B cell (primary cell): Measurements from ENCODE around the gene C11orf21. TPM values are rescaled to one million over a fixed set of nuclear protein-coding genes. Genes with fewer than 3 reads are reported as not detected.
A peak's percentile ranks its signal among the peaks of the same experiment; 100 is the strongest.

ENCODE experiments used
- ATAC-seq: fragments of 200-7000 bp; cut with Tn5 transposase; one replicate; pipeline ENCODE4 v1.10.0; 2021; ENCODE audit warnings: low read depth, mild to moderate bottlenecking, moderate number of reproducible peaks, moderate library complexity
- CTCF ChIA-PET: fragments of 350-600 bp; sonication (Branson Sonifier 250); formaldehyde crosslinking; loops from one replicate; lab custom pipeline; 2021; ENCODE audit warnings: antibody characterized with exemption, inconsistent platforms; lab: Charles Lee
- POLR2A ChIA-PET: fragments of 350-600 bp; sonication (Branson Sonifier 250); formaldehyde crosslinking; loops from one replicate; lab custom pipeline; 2021; ENCODE audit warnings: antibody characterized with exemption; lab: Charles Lee
- DNase-seq: peaks from one replicate; pipeline ENCODE4 v3.0.0; 2013
- H2AFZ ChIP-seq: 2 replicates; pipeline ENCODE4 v1.6.1; 2012; ENCODE audit warnings: mild to moderate bottlenecking, low read depth, low read length; ENCODE audit not compliant: insufficient read depth, poor library complexity, severe bottlenecking
- H3K27ac ChIP-seq, 2 donors: 1 replicate in 1 of 2; 2 replicates in 1 of 2; pipeline ENCODE4 v1.5.1; 2012 to 2013; ENCODE audit warnings: low read length in 2 of 2, mild to moderate bottlenecking in 2 of 2, moderate library complexity in 1 of 2
- H3K27me3 ChIP-seq, 4 experiments: fragments of 200-600 bp in 1 of 4; sonication (generic) in 1 of 4; replicated peaks in 1 of 4; 1 replicate in 2 of 4; 2 replicates in 2 of 4; pipeline versions ENCODE4 v1.6.1 to v1.7.0; 2013 to 2016; ENCODE audit warnings: low read length in 3 of 4, mild to moderate bottlenecking in 2 of 4, mixed read lengths in 1 of 4, moderate library complexity in 1 of 4; ENCODE audit not compliant: insufficient read depth in 4 of 4, control insufficient read depth in 3 of 4; ENCODE audit errors: control extremely low read depth in 1 of 4
- H3K36me3 ChIP-seq, 2 experiments: replicated peaks in 1 of 2; 1 replicate in 1 of 2; 2 replicates in 1 of 2; pipeline versions ENCODE4 v1.6.1 to v1.7.1; 2013; ENCODE audit warnings: low read length in 1 of 2; ENCODE audit not compliant: insufficient read depth in 2 of 2, control insufficient read depth in 1 of 2; ENCODE audit errors: control extremely low read depth in 1 of 2, extremely low read depth in 1 of 2
- H3K4me1 ChIP-seq, 2 donors: fragments of 200-600 bp in 1 of 2; sonication (generic) in 1 of 2; 1 replicate in 1 of 2; 2 replicates in 1 of 2; pipeline versions ENCODE4 v1.5.1 to v1.6.1; 2013 to 2017; ENCODE audit warnings: low read length in 2 of 2; ENCODE audit not compliant: control insufficient read depth in 2 of 2, insufficient read depth in 2 of 2
- H3K4me2 ChIP-seq: replicated peaks from 2 replicates; pipeline ENCODE3; 2012; ENCODE audit warnings: mild to moderate bottlenecking, low read depth, low read length; ENCODE audit not compliant: poor library complexity, severe bottlenecking
- H3K4me3 ChIP-seq, 5 experiments: fragments of 200-600 bp in 1 of 5; sonication (generic) in 1 of 5; 1 replicate in 3 of 5; 2 replicates in 2 of 5; pipeline versions ENCODE4 v1.5.1 to v1.7.0; 2011 to 2016; ENCODE audit warnings: low read length in 4 of 5, mild to moderate bottlenecking in 4 of 5, low read depth in 2 of 5, control low read depth in 1 of 5, moderate library complexity in 1 of 5; ENCODE audit not compliant: insufficient read depth in 1 of 5; ENCODE audit errors: control extremely low read depth in 1 of 5, extremely low read depth in 1 of 5
- H3K79me2 ChIP-seq: fragments of 200-600 bp; sonication (generic); one replicate; pipeline ENCODE4 v1.6.0; 2016; ENCODE audit warnings: low read length; ENCODE audit not compliant: control insufficient read depth, insufficient read depth
- H3K9ac ChIP-seq: fragments of 200-600 bp; sonication (generic); 2 replicates; pipeline ENCODE4 v1.6.1; 2017; ENCODE audit warnings: mild to moderate bottlenecking, low read length, moderate library complexity
- H3K9me3 ChIP-seq, 3 donors: one replicate each; pipeline versions ENCODE4 v1.6.1 to v1.7.1; 2013; ENCODE audit warnings: low read length in 2 of 3; ENCODE audit not compliant: control insufficient read depth in 2 of 3, insufficient read depth in 1 of 3; ENCODE audit errors: control extremely low read depth in 1 of 3
- H4K20me1 ChIP-seq: 2 replicates; pipeline ENCODE4 v1.6.0; 2012; ENCODE audit warnings: mild to moderate bottlenecking, low read length; ENCODE audit not compliant: insufficient read depth, control insufficient read depth, poor library complexity, severe bottlenecking
- H3K27ac Mint-ChIP-seq: one replicate; pipeline ENCODE4 v1.8.0; 2021; ENCODE audit warnings: mixed read lengths
- H3K27me3 Mint-ChIP-seq: one replicate; pipeline ENCODE4 v1.8.0; 2021; ENCODE audit warnings: mixed read lengths
- H3K4me1 Mint-ChIP-seq: one replicate; pipeline ENCODE4 v1.8.0; 2021; ENCODE audit warnings: mixed read lengths
- H3K4me3 Mint-ChIP-seq: one replicate; pipeline ENCODE4 v1.8.0; 2021; ENCODE audit warnings: mixed read lengths
- H3K9me3 Mint-ChIP-seq: one replicate; pipeline ENCODE4 v1.8.0; 2022; ENCODE audit warnings: mixed read lengths; ENCODE audit not compliant: insufficient read depth
- EZH2 ChIP-seq: IDR thresholded peaks from 2 replicates; pipeline ENCODE4 v1.6.1; 2012; ENCODE audit warnings: borderline replicate concordance, low read depth, mild to moderate bottlenecking, moderate library complexity, low read length; ENCODE audit not compliant: insufficient read depth, poor library complexity, severe bottlenecking
- WGBS: methylation state at CpG from one replicate; pipeline ENCODE4 v1.1.5; 2013; ENCODE audit warnings: missing lambda C conversion rate; ENCODE audit not compliant: insufficient coverage; 5-methylcytosine and 5-hydroxymethylcytosine counted together
- intact Hi-C: fragments of 100-400 bp; cut with micrococcal nuclease; formaldehyde crosslinking; loops from one replicate; pipeline ENCODE4 v1.10.0; 2022
- polyA plus RNA-seq: library from polyadenylated mRNA; depleted of rRNA; stranded (reverse); fragments of >200 nt; gene quantifications from 2 replicates; pipeline ENCODE4 v1.2.3, GENCODE V29; 2012
- total RNA-seq, 2 donors: library from RNA; stranded (reverse); fragments of 120-200 nt in 1 of 2; gene quantifications; 1 replicate in 1 of 2; 2 replicates in 1 of 2; pipeline versions ENCODE4 v1.2.3 to v1.2.4, GENCODE V29; 2013 to 2022
- TF ChIP-seq, protein P1 (sequence below): fragments of 200-600 bp; IDR thresholded peaks from one replicate; pipeline ENCODE4 v1.8.0; 2022; ENCODE audit warnings: antibody characterized with exemption, mild to moderate bottlenecking

The C11orf21 gene
- total and polyA plus RNA-seq, 2 donors (not counting 1 experiment from before 2014, with no cell fraction given), result 22.8 to 38.9 TPM

- no peaks in the 10 kb centered on the region for H3K9me3 Mint-ChIP-seq
- no peak for ATAC-seq
- ChIA-PET CTCF (interaction anchor here (2.3 kb wide), 1 partner anchor 9 kb away, joined by 8 read pairs; no protein-coding TSS in a partner anchor), POLR2A (no interaction called here)
- TF ChIP-seq, protein P1, sequence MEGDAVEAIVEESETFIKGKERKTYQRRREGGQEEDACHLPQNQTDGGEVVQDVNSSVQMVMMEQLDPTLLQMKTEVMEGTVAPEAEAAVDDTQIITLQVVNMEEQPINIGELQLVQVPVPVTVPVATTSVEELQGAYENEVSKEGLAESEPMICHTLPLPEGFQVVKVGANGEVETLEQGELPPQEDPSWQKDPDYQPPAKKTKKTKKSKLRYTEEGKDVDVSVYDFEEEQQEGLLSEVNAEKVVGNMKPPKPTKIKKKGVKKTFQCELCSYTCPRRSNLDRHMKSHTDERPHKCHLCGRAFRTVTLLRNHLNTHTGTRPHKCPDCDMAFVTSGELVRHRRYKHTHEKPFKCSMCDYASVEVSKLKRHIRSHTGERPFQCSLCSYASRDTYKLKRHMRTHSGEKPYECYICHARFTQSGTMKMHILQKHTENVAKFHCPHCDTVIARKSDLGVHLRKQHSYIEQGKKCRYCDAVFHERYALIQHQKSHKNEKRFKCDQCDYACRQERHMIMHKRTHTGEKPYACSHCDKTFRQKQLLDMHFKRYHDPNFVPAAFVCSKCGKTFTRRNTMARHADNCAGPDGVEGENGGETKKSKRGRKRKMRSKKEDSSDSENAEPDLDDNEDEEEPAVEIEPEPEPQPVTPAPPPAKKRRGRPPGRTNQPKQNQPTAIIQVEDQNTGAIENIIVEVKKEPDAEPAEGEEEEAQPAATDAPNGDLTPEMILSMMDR, result no peak
- TF ChIP-seq EZH2, result no peak
- Histone ChIP-seq H3K36me3 (peaks cover 3 to 7% of the 10 kb centered on the region in 2 experiments), H2AFZ (no peak overlapping the region), H3K4me3 (no peak overlapping the region), H3K27ac (no peak overlapping the region), H3K79me2 (no peaks in the 10 kb centered on the region), H4K20me1 (no peaks in the 10 kb centered on the region), H3K9ac (no peak overlapping the region), H3K9me3 (no peaks in the 10 kb centered on the region), H3K27me3 (no peaks in the 10 kb centered on the region), H3K4me1 (peaks cover 23 to 29% of the 10 kb centered on the region in 2 donors), H3K4me2 (no peak overlapping the region)
- no peaks in the 10 kb centered on the region for H3K27me3 Mint-ChIP-seq
- no peak for DNase-seq
- 93% methylated on average over 14 of the region's 17 CpGs for WGBS
- H3K4me1 Mint-ChIP-seq, result peaks cover 39% of the 10 kb centered on the region
- H3K4me3 Mint-ChIP-seq, result no peak overlapping the region
- intact Hi-C loops, result no loop called here
- peak overlapping the region; percentile 26 for H3K27ac Mint-ChIP-seq
Measured at GRCh38 chr11:2295971-2296912, 5.5 kb downstream of the C11orf21 start.

DNA sequence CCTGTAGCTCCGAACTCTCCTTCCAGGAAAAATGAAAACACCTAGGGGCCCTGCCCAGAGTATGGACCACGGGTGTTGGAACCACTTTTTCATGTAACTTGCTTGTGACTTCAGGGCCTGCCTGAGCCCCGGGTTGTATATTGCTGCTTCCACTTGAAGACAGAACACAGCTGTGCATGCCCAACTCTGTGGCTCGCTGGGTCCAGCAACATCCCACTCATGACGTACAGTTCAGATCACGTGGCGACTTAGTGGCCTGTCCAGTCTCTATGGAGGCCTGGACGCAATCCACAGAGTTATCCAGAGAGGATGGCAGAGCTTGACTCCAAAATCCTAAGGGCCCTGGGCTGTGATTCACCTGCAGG, 6.8 kb downstream of the C11orf21 start:
- ATAC-seq (no peak), DNase-seq (no peak)
- CTCF ChIA-PET, result interaction anchor here (0.8 to 1.5 kb wide), 4 partner anchors 10 to 237 kb away, joined by 3 to 6 read pairs (median 4); no protein-coding TSS in a partner anchor
- Mint-ChIP-seq H3K4me1 (peaks cover 31% of the 10 kb centered on the region), H3K9me3 (no peaks in the 10 kb centered on the region), H3K4me3 (no peak overlapping the region), H3K27me3 (peaks cover 3% of the 10 kb centered on the region), H3K27ac (no peak overlapping the region)
- Histone ChIP-seq H3K4me3 (no peak overlapping the region), H3K27ac (no peak overlapping the region), H3K79me2 (no peaks in the 10 kb centered on the region), H3K4me2 (no peak overlapping the region), H4K20me1 (no peaks in the 10 kb centered on the region), H3K9me3 (no peaks in the 10 kb centered on the region), H3K4me1 (peaks cover 14 to 18% of the 10 kb centered on the region in 2 donors), H3K36me3 (peaks cover 3 to 7% of the 10 kb centered on the region in 2 experiments), H3K9ac (no peak overlapping the region), H3K27me3 (no peaks in the 10 kb centered on the region), H2AFZ (no peak overlapping the region)
- POLR2A ChIA-PET, result interaction anchor here (0.6 kb wide), 1 partner anchor 14 kb away, joined by 4 read pairs; no protein-coding TSS in a partner anchor
- intact Hi-C loops, result no loop called here
- WGBS, result 85% methylated on average over 8 of the region's 8 CpGs
- TF ChIP-seq EZH2, result no peak
- TF ChIP-seq, protein P1, result no peak
